ENCODE results near the gene ATP4B.
"Not testable (repeated sequence)": the region's sequence is repeated elsewhere in the genome, so short reads cannot be mapped to it uniquely, and the experiment has no call there.

Gene ATP4B

GRCh38 chr13:113624640-113625304 lies 33.2 kb downstream of the ATP4B start:
- DNase-seq (ENCODE audit: low spot score), result not testable (repeated sequence)

- no peak for DNase-seq (ENCODE audit: low spot score)
Observed at GRCh38 chr13:113624235-113624587, 33.8 kb downstream of the ATP4B start.

GRCh38 chr13:113623491-113624234 lies 34.3 kb downstream of the ATP4B start:
- DNase-seq (ENCODE audit: low spot score), result no peak

GRCh38 chr13:113622791-113623490 lies 35.1 kb downstream of the ATP4B start:
- no peak for DNase-seq (ENCODE audit: low spot score)

GRCh38 chr13:113621986-113622550 lies 35.9 kb downstream of the ATP4B start:
- not testable (repeated sequence) for DNase-seq (ENCODE audit: low spot score)

- DNase-seq (ENCODE audit: low spot score), result not testable (repeated sequence)
Observed at GRCh38 chr13:113621498-113621897, 36.5 kb downstream of the ATP4B start.

GRCh38 chr13:113621046-113621445 lies 37.0 kb downstream of the ATP4B start:
- DNase-seq (ENCODE audit: low spot score), result no peak

- no peak for DNase-seq (ENCODE audit: low spot score)
Observed at GRCh38 chr13:113620036-113620796, 37.8 kb downstream of the ATP4B start.

- no peak for DNase-seq (ENCODE audit: low spot score)
Observed at GRCh38 chr13:113618455-113618854, 39.5 kb downstream of the ATP4B start.

GRCh38 chr13:113617961-113618360 lies 40.0 kb downstream of the ATP4B start:
- no peak for DNase-seq (ENCODE audit: low spot score)

GRCh38 chr13:113616991-113617749 lies 40.8 kb downstream of the ATP4B start:
- no peak for DNase-seq (ENCODE audit: low spot score)

- DNase-seq (ENCODE audit: low spot score), result no peak
Observed at GRCh38 chr13:113616281-113616906, 41.6 kb downstream of the ATP4B start.

GRCh38 chr13:113613789-113614379 lies 44.1 kb downstream of the ATP4B start:
- DNase-seq (ENCODE audit: low spot score), result no peak

- no peak for DNase-seq (ENCODE audit: low spot score)
Observed at GRCh38 chr13:113612607-113613006, 45.4 kb downstream of the ATP4B start.

GRCh38 chr13:113611996-113612395 lies 46.0 kb downstream of the ATP4B start:
- DNase-seq (ENCODE audit: low spot score), result no peak

GRCh38 chr13:113610266-113610665 lies 47.7 kb downstream of the ATP4B start:
- no peak for DNase-seq (ENCODE audit: low spot score)

- no peak for DNase-seq (ENCODE audit: low spot score)
Observed at GRCh38 chr13:113609616-113610015, 48.4 kb downstream of the ATP4B start.

GRCh38 chr13:113608967-113609533 lies 48.9 kb downstream of the ATP4B start:
- DNase-seq (ENCODE audit: low spot score), result no peak

- DNase-seq (ENCODE audit: low spot score), result no peak
Observed at GRCh38 chr13:113607889-113608635, 49.9 kb downstream of the ATP4B start.

Measured in LoVo (cell line).